Measurements from ENCODE around the gene H6PD.

Gene H6PD

DNA sequence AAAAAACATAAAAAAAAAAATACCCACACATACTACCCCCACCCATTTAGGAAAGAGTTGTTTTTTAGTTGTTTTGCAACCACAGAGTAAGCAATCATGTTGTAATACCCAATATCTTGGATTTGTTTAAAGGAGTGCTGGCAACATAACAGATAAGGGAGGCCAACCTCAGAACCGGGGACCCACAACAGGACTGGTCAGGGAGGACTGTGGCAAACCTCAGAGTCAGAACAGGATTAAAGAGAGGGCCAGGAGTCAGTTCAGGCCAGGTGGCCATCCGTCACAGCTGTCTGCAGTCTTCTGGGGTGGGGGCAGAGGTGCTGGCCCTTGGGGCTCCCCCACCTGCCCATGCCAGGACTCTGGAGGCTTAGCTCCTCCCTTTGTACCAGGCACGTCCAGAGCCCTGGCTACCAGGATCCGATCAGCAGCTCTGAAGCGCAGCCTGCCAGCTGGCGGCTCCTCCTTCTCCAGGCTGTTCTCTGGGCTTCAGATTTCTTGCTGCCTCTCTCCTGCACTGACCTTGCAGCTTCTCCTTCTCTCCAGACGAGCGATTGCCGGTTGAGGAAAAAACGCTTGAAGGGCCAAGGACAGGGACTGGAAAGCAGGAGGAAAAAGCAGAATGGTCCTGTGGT is 7.9 kb downstream of the H6PD start:
- no peak for DNase-seq

DNA sequence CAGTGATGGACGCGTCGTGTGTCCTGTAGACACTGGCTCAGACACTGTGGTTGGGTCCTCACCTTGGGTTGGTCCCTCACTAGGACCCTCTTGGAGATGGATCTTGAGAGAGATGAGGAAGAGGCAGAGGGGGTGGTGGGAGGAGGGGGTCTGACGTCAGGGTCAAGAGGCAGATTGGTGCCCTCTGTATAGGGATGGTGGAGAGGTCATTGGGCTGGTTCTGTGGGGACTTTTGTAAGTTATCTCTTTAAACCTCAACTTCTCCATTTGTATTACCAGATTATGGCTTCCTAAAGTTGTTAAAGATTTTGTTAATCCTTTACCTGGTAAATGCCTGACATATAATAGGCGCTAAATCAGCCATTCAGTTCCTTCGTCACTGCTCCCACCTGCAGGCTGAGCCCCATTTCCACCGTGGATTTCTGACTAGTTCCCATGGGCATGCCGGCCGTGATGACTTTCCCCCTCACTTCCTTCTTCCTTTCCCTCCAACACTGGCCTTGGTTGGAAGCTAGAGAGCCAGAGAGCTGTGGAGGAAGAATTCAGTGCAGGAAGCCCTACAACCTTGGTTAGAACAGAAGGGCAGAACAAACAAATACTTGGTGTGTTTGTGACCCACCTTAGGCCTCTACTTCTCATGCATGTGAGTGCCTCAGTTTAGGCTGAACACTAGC is 8.6 kb downstream of the H6PD start:
- no peak for DNase-seq

DNA sequence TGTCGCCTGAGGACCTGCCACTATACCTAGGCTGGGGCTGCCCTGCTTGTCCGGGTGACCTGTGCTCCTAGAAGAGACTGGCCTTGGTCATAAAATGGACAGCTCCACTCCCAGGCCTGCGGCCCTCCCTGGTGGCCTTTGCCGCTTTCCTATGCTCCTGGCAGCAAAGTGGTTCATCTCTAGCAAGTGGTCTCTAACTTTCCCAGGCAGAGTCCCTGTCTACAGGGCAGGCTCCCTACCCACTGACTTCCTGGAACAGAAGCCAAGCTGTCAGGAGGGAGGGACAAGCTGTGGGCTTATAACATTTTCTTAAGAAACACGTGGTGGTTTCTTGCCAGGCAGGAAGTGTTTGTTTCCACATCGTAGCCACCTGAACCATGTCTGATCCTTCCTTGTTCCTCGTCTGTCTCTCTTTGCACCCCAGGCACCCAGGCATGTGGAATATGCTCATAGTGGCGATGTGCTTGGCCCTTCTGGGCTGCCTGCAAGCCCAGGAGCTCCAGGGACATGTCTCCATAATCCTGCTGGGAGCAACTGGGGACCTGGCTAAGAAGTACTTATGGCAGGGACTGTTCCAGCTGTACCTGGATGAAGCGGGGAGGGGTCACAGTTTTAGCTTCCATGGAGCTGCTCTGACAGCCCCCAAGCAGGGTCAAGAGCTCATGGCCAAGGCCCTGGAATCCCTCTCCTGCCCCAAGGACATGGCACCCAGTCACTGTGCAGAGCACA is 10.1 kb downstream of the H6PD start:
- DNase-seq: no peak

DNA sequence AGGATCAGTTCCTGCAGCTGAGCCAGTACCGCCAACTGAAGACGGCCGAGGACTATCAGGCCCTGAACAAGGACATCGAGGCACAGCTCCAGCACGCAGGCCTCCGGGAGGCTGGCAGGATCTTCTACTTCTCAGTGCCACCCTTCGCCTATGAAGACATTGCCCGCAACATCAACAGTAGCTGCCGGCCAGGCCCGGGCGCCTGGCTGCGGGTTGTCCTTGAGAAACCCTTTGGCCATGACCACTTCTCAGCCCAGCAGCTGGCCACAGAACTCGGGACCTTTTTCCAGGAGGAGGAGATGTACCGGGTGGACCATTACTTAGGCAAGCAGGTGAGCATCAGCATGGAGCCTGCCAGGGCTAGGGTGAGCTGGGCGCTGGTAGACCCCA is 10.7 kb downstream of the H6PD start:
- DNase-seq: no peak

DNA sequence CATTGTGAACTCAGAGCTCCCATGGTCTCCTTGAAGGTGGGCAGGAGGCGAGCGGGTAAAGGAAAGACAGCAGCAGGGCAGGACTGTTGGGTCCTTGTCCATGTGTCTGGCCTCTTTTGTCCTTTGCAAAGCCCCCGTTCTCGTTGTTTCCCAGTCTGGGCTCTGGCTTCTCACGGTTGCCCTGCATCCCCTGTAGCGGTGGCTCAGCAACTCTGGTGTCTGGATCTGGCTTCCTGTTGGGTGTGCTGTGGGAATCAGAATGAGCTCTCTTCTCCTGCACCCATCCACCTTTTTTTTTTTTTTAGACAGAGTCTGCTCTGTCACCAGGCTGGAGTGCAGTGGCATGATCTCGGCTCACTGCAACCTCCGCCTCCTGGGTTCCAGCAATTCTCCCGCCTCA is 11.1 kb downstream of the H6PD start:
- no peak for DNase-seq

- DNase-seq: no peak
Measured at GRCh38 chr1:9246215-9246614, 11.6 kb downstream of the H6PD start.

- no peak for DNase-seq
Measured at GRCh38 chr1:9246841-9247785, 12.5 kb downstream of the H6PD start.

DNA sequence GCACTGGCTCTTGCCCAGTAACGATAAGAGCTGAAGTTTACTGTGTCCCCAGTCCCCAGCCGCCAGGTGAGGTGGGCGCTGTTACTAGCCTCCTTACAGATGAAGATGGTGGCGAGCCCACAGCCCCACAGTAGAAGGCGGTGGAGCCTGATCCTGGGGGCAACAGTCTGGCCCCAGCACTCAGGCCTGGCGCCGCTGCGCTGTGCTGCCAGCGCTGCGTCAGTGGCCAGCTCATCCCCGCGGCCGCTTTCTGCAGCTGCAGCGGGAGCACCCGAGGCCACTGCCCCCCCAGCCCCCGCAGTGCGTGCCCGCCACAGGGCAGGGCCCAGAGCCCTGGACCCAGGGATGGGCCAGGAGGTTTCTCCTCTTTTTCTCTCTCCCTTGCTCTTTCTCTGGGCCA is 13.3 kb downstream of the H6PD start:
- no peak for DNase-seq

GRCh38 chr1:9248341-9249262 is 14.0 kb downstream of the H6PD start:
- DNase-seq: no peak

DNA sequence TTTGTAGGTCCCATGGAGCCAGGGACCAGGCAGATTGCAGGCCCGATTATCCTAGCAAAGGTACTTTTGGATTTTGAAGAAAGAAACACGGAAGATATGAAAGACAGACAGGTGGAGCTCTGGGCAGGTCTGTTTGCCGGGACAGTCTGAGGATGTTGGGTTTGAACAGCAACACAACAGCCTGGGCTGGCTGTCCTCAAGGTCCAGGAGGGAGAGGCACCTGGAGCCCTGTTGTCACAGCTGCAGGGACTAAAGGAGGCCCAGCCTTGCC is 14.6 kb downstream of the H6PD start:
- DNase-seq: no peak

DNA sequence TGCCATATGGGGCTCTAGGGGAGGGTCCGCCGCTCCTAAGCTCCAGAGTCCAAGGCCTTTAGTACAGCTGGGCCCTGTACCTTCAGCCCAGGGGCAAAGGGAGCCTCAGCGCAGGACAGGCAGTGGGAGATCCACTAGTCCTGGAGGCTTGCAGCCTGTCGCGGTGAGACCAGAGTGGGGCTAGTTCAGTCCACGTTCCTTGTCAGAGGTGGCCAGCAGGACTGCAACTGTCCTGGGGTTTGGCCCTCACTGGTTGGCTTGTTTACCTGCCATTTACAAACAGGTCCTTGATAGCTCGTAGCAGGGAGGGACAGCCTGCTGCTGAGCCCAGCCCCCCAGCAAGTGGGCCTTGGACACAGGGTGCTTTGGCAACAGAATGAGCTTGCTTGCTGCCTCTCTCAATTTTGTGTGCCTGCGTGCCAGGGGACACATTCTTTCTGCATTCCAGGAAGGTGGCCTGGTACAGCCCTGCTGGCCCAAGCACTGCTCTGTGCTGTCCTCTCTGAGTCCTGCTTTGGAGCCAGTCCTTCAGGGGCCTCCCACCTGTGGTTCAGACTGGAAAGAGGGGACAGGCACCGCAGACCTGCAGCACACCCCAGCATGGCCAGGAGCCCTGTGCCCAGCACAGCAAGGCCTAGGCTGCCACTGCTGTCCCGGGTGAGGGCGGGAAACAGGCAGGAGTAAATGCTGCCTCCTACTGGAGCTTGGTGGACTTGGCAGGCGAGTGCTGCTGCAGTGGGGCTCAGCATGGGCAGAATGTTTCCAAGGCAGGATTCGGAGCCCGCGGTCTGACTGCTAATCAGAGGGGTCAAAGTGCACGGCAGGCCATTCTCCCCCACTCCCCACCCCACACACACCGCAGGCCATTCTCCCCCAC is 15.2 kb downstream of the H6PD start:
- DNase-seq: no peak

DNA sequence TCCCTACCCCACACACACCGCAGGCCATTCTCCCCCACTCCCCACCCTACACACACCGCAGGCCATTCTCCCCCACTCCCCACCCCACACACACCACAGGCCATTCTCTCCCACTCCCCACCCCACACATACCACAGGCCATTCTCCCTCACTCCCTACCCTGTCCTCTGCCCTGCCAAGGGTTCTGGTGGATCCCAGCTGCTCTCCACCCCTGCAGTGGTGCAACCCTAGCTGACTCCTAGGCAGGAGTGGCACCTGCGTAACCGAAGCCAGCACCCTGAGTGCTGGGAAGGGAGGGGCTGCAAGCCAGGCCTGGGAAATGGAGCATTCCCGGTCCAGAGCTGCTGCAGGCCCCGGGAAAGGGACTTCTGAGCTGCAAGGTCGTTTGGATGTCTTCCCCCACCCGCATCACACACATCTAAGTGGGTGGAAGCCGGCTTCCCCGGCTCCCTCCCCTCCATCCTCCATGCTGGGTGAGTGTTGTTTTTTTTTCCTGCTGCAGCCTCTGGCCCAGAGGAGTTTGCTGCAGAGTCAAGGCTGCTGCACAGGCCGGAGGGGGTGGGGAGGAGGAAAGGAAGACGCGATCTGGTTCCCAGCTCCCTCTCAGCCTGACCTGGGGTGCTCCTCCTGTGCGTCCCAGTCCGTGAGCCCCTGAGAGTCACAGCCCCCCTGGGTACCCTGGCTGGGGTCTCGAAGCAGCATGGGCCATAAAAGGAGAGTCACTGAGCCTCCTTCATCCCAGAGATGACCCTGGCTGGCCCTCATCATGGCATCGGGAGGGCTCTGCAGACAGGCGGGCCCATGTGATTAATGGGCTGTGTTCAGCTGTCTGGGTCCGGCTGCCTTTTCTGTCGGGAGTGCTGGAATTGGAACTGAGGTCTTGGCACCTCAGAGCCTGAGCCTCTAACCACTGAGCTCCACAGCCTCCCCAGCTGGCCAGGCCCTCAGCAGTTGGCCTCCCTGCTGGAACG is 16.1 kb downstream of the H6PD start:
- DNase-seq: no peak

- no peak for DNase-seq
Measured at GRCh38 chr1:9251501-9251900, 16.9 kb downstream of the H6PD start.

- DNase-seq: no peak
Measured at GRCh38 chr1:9253004-9253403, 18.4 kb downstream of the H6PD start.

DNA sequence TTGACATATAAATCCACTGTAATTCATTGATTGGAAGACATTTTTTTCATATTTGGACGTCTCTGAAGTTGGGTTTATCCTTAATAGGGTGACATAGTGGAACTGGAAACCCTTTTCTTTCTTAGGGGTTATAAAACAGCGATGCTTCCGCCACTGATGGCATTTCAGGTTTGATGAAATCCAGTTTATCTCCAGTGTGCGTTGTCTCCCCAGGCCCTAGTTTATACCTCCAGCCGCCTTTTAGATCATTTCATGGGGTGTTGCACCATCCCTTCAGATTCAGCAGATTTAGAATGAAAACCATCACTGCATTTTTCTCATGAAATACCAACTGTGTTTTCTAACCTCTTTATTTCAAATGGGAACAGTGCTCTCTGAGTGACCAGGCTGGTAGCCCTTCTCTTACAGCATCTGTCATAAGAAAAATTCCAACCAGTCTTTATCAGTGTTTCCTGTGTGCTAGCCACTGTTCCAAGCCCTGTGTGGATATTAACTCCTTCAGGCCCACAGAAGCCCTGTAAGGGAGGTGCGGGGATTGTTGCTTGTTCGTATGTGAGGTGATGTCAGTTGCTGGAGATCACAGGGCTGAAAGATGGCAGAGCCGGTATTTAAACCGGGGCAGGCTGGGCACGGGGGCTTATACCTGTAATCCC is 19.0 kb downstream of the H6PD start:
- no peak for DNase-seq

GRCh38 chr1:9256332-9256731 is 21.8 kb downstream of the H6PD start:
- DNase-seq: no peak

DNA sequence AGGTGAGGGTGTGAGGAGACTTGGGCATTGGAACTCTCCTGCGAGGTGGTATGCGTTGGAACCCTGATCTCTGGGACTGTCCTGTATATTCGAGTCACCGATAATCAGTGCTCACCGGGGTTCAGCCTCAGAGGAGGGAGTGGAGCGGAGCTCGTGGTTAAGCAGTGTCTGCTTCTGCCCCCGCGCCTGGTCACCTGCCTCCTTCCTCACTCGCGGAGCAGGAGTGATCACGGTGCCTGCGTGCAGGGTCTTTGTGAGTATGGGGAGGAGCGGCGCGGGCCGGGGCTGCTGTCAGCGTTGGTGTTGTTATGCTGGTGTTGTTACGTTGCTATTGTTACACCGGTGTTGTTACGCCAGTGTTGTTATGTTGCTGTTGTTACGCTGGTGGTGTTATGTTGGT is 23.3 kb downstream of the H6PD start:
- DNase-seq: no peak

GRCh38 chr1:9258629-9259028 is 24.1 kb downstream of the H6PD start:
- DNase-seq: no peak

GRCh38 chr1:9260059-9260766 is 25.6 kb downstream of the H6PD start:
- DNase-seq: no peak

Data from cerebellar nuclear complex (tissue), 1 donor.